Measurements from ENCODE around the gene S1PR5. TPM values are rescaled to one million over a fixed set of nuclear protein-coding genes. Genes with fewer than 3 reads are reported as not detected.

The S1PR5 gene
- total and polyA plus RNA-seq, 9 of the 15 experiments (the other 6 are each of a cell fraction or from before 2014, with no cell fraction given), result 0.03 to 0.54 (median 0.35) TPM; not detected in 4

DNA sequence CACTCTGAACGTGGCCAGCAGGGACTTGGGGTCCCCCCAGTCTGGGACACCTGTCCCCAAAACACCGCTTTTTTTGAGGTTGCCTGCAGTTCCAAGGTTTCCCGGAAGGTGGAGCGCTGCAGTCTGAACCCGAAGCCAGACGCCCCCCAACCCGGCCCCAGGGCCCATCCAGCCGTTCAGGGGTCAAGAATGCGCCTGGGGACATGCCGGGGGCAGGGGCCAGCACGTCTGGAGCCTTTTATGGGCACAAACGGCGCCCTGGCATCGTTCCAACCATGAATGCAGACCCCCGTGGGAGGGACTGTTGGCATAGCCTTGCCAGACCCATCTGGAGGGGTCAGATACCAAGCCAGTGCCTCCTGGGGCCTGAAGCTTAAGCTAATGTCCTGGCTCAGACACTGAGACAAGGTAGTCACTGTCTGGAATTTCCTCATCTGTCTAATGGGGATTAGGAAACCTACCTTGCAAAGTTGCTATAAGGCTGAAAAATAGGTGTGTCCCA, 6.9 kb downstream of the S1PR5 start (continued):
- TF ChIP-seq KDM5B (IDR thresholded peaks at IDR 0.05; ENCODE audit: insufficient replicate concordance, low read depth, low read length), result no peak
- TF ChIP-seq, protein P1, sequence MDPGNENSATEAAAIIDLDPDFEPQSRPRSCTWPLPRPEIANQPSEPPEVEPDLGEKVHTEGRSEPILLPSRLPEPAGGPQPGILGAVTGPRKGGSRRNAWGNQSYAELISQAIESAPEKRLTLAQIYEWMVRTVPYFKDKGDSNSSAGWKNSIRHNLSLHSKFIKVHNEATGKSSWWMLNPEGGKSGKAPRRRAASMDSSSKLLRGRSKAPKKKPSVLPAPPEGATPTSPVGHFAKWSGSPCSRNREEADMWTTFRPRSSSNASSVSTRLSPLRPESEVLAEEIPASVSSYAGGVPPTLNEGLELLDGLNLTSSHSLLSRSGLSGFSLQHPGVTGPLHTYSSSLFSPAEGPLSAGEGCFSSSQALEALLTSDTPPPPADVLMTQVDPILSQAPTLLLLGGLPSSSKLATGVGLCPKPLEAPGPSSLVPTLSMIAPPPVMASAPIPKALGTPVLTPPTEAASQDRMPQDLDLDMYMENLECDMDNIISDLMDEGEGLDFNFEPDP (CRISPR knock-in tag; IDR thresholded peaks at IDR 0.05), result no peak
- TF ChIP-seq ZNF699 (CRISPR knock-in tag; IDR thresholded peaks at IDR 0.05; ENCODE audit: insufficient replicate concordance), result no peak

DNA sequence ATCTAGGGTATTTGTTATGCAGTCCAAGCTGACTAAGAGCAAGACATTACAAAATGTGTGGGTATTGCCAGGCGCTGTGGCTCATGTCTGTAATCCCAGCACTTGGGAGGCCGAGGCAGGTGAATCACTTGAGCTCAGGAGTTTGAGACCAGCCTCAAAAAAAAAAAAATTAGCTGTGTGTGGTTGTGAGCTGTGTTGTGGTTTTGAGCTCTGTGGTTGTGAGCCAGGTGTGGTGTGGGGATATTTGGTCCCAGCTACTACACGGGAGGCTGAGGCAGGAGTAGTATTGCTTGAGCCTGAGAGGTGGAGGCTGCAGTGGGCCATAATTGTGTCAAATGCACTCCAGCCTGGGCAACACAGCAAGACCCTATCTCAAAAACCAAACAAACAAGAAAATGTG, 8.5 kb downstream of the S1PR5 start:
- Histone ChIP-seq H3K9me1 (ENCODE audit: control insufficient read depth, insufficient read depth, low read length) (no peaks in the 10 kb centered on the region), H3K4me1 (replicated peaks in 1 of 2; ENCODE audit: control insufficient read depth in 2 of 2, insufficient read depth in 2 of 2, low read length in 2 of 2) (peaks cover 0 to 29% of the 10 kb centered on the region in 2 experiments; a peak in 3 of 5 replicates), H3K27ac (ENCODE audit: extremely low read depth, low read depth, low read length) (no peak overlapping the region), H3K4me2 (ENCODE audit: insufficient read depth, low read length) (no peak overlapping the region), H3K36me3 (ENCODE audit: control insufficient read depth, insufficient read depth, low read length) (no peaks in the 10 kb centered on the region), H4K20me1 (replicated peaks; ENCODE audit: control insufficient read depth, insufficient read depth, low read length) (no peaks in the 10 kb centered on the region), H3K79me2 (ENCODE audit: control insufficient read depth, insufficient read depth, low read length) (peaks cover under 1% of the 10 kb centered on the region; the same call in 1 of the 3 replicates), H2AFZ (ENCODE audit: low read depth, low read length) (no peak overlapping the region), H3K9me3 (replicated peaks; ENCODE audit: control insufficient read depth, insufficient read depth, low read depth, low read length) (no peaks in the 10 kb centered on the region), H3K4me3 (no peak overlapping the region), H3K9ac (ENCODE audit: insufficient read depth in 1 of 2, low read depth in 2 of 2, low read length in 2 of 2) (no peak overlapping the region), H3K27me3 (ENCODE audit: control insufficient read depth in 2 of 2, insufficient read depth in 2 of 2, low read length in 2 of 2) (peaks cover 0 to 6% of the 10 kb centered on the region in 2 experiments; a peak in 3 of 5 replicates)
- BruUV-seq (replicated peaks), result no TSS peak
- FAIRE-seq, result no peak
- intact Hi-C loops (cut with micrococcal nuclease) (loop anchor here (5.0 kb wide), 1 partner anchor 34 kb away; the partner anchor contains the start of gene ATG4D), in situ Hi-C loops (cut with MboI) (no loop called here)
- ChIA-PET CTCF (ENCODE audit: low intra/inter-chr PET ratio) (no interaction called here), POLR2A (interaction anchor here (1.0 to 1.1 kb wide), 2 partner anchors 10 to 34 kb away, joined by 3 to 5 read pairs; no protein-coding TSS in a partner anchor)
- no peak for DNase-seq (ENCODE audit: extremely low read depth in 1 of 4, low spot score in 3 of 4)
- 56% methylated on average over 3 of the region's 3 CpGs for WGBS (ENCODE audit: insufficient coverage, low coverage, missing lambda C conversion rate)
- TF ChIP-seq KLF16 (IDR thresholded peaks at IDR 0.05), result no peak
- peak; percentile 25 for TF ChIP-seq RBM25 (IDR thresholded peaks at IDR 0.05; ENCODE audit: low read depth, low read length, severe bottlenecking)
- peak; percentile 82 for TF ChIP-seq ZNF121 (CRISPR knock-in tag; conservative IDR thresholded peaks at IDR 0.05)
- ATAC-seq, result no peak

All from K562 (cell line).